Retina (tissue), 1 donor: Measurements from ENCODE around the gene COQ8B.
"Not testable (repeated sequence)": the region's sequence is repeated elsewhere in the genome, so short reads cannot be mapped to it uniquely, and the experiment has no call there.

Experiments used
- DNase-seq: peaks from one replicate; pipeline ENCODE4 v3.0.0-alpha.2; 2016

COQ8B gene

DNA sequence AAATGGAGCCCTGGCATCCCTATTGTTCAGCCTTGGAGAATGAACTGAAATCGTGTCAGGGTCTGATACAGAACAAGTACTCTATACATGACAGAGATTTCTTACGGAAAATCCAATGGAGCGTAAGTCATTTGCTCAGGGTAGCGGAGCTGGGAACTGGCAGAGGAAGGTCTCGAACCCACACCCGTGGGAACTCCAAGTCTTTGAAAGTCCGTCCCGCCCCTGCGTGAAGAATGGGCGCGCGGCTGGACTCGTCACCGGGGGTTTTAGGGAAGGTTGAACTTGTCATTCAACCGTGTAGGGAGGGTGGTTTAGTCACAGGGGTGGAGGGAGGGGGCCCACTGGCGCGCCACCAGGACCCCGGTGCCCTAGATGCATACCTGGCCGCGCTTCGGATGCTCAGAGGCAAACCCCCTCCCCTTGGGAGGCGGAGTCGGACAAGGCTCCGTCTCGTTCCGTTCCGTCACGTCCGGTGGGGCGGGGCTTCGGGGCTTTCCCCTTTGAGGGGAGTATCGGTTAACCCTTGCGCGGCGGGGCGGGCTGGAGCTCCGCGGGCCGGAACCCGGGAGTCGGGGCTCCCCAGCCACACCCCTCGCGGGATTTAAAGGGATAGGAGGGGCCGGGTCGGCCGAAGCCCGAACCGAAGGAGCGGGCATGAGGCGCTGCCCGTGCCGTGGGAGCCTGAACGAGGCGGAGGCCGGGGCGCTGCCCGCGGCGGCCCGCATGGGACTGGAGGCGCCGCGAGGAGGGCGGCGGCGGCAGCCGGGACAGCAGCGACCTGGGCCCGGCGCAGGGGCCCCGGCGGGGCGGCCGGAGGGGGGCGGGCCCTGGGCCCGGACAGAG is at the start of gene COQ8B, which contains the start of gene ITPKC:
COQ8B (minus strand) TSS at position 405 of the 843 bp plus-strand sequence. CDS start 2,254 bp downstream, outside the sequence.
ITPKC (plus strand) TSS at position 631 of the 843 bp plus-strand sequence; CDS start at position 655, 24 bp downstream.
- DNase-seq: peak; percentile 98

DNA sequence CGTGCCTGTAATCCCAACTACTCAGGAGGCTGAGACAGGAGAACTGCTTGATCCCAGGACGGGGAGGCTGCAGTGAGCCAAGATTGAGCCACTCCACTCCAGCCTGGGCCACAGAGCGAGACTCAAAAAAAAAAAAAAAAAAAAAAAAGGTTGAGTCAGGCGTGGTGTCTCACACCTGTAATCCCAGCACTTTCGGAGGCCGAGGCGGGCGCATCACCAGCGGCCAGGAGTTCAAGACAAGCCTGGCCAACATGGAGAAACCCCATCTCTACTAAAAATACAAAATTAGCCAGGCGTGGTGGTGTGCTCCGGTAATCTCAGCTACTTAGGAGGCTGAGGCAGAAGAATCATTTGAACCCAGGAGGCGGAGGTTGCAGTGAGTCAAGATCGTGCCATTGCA is 49.7 kb upstream of the COQ8B start:
- DNase-seq: not testable (repeated sequence)

DNA sequence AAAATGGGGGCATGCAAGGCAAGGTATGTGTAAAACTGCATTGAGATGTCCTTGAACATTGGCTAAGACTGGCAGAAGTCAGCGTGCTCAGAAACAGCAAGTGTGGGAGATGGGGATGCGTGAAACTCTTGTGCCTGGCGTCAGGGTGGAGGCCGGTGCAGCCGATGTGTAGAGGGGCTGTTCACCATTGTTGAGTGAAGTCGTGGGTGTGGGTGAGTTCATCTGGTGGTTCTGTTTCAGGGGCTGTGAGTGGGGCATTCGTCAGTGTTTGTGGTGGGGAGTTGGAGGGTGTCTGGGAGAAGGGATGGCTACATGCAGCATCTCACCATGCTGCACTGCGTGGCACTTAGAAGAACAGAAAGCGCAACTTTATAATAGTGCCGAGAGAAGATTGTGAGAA is 47.3 kb upstream of the COQ8B start:
- no peak for DNase-seq

DNA sequence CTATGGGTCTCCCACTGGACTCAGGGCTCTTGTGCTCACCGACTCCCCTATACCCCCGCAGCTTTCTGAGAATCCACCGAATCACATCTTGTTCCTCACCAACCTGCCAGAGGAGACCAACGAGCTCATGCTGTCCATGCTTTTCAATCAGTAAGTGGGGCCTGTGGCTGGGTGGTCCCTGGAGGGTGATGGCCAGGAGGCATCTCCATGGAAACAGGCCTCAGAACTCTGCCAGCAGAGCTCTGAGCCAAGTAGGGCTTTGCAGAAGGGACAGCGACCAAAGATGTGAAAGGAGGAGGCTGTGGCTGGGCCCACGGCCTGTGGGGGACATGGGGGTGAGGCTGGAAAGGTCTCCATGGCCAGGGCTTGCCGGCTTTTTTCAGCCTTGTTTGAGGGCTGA is 46.8 kb upstream of the COQ8B start:
- no peak for DNase-seq

DNA sequence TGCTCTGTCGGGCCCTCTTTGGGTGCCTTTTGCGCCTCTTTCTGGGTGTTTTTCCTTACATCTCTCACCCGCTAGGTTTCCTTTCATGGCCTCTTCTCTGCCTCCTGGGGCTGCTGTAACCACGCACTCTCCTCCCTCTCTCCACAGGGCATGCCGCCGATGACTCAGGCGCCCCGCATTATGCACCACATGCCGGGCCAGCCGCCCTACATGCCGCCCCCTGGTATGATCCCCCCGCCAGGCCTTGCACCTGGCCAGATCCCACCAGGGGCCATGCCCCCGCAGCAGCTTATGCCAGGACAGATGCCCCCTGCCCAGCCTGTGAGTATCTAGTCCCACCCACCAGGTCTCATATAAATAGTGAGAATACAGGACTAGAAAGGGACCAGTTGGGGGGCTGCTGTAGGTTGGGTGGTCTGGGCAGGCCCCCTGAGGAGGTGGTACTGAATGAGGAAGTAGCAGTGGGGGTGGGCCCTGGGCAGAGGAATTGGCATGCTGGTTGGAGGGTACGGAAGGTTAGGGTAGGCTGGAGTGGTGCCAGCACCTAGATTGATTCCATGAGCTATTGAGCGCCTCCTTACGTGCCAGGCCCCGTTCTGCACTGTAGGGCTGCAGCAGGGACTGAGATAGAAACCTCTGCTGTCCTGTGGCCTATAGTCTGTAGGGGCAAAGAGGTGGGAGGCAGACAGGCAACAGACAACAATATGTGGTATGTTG is 46.2 kb upstream of the COQ8B start:
- DNase-seq: no peak

DNA sequence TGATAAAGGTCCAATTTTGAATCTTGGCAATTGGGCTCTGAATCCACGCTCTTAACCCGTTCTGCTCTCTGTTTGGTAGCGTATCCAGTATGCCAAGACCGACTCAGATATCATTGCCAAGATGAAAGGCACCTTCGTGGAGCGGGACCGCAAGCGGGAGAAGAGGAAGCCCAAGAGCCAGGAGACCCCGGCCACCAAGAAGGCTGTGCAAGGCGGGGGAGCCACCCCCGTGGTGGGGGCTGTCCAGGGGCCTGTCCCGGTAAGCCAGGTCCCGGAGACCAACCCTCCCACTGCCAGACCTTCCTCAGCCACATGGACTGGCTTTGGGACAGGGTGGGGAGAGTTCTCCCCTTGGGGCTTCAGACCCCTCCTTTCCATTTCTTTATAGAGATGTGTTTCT is 42.7 kb upstream of the COQ8B start:
- DNase-seq: no peak

DNA sequence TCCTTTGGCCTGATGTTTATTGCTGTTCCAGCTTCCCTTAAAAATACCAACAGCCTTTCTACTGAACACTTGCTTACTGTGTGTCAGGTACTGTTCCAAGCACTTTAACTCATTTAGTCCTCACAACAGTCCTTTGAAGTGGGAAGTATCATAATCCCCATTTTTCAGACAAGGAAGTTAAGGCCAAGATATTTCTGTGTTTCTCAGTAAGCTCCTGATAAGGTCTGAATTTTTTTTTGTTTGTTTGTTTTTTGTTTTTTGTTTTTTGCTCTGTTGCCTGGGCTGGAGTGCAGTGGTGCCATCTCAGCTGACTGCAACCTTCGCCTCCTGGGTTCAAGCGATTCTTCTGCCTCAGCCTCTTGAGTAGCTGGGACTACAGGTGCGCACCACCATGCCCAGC is 41.8 kb upstream of the COQ8B start:
- DNase-seq: no peak

DNA sequence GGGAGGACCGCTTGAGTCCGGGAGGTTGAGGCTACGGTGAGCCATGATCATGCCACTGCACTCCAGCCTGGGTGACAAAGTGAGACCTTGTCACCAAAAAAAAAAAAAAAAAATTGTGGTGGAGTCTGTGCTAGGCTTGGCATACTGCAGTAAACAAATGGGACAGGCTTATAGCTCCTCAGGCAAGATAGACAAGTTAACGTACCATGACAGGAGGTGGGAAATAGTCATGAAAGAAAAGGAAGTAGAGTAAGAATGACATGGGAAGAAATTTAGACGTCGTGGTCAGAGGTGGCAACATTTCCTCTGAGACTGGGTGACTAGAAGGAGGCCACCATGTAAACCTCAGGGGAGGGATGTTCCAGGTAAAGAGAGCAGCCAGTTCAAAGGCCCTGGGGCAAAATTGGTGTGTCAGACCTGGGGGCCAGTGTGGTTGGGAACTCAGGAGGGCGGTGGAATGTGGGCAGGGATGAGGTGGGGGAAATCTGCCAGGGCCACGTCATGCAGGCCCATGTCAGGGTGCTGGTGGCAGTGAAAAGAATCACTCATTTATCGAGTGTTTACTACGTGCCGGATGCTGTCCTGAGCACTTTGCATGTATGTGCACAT is 39.9 kb upstream of the COQ8B start:
- DNase-seq: no peak

DNA sequence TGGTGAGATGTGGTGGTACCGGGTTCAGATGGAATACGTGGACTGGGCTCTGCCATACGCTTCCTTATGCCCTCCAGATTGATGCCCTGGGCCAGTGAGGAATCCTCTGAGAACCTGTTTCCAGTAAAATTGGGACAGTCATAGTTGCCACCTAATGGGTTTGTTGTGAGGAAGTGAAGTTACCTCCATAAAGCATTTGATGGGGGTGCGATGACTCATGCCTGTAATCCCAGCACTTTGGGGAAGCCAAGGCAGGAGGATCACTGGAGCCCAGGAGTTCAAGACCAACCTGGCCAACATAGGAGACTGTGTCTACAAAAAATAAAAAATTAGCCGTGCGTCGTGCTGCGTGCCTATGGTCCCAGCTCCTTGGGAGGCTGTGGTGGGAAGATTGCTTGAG is 39.1 kb upstream of the COQ8B start:
- DNase-seq: no peak

DNA sequence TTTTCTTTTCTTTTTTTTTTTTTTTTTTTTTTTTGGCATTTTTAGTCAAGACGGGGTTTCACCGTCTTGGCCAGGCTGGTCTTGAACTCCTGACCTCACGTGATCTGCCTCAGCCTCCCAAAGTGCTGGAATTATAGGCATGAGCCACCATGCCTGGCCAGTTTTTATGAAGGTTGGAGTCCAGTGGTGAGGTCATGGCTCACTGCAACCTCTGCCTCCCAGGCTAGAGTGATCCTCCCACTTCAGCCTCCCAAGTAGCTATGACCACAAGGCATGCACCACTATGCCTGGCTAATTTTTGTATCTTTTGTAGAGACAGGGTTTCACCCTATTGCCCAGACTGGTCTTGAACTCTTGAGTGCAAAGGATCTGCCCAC is 38.5 kb upstream of the COQ8B start:
- DNase-seq: no peak

DNA sequence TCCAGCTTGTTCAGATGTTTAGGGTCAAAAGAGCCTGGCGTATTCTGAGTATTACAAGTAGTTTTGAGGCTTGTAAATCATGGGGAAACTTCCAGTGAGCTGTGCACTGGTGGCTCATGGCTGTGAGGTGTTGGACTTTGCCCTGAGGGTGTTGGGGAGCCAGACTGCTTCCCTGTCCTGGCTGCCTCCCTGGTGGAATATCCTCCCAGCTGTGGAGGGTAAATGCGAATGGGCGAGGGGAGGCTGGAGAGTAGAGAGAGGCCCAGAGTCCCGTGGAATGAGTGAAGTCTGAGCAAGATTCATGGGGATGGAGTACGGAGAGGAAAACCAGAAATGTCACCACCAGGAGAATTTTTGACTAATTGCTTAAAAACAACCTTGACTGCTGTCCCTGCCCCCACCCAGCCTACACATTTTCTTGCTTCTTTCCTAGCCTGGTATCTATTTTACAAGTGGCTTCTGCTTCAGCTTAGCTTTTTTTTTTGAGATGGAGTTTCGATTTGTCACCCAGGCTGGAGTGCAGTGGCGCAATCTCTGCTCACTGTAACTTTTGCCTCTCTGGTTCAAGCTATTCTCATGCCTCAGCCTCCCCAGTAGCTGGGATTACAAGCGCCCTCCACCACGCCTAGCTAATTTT is 38.0 kb upstream of the COQ8B start:
- DNase-seq: no peak

DNA sequence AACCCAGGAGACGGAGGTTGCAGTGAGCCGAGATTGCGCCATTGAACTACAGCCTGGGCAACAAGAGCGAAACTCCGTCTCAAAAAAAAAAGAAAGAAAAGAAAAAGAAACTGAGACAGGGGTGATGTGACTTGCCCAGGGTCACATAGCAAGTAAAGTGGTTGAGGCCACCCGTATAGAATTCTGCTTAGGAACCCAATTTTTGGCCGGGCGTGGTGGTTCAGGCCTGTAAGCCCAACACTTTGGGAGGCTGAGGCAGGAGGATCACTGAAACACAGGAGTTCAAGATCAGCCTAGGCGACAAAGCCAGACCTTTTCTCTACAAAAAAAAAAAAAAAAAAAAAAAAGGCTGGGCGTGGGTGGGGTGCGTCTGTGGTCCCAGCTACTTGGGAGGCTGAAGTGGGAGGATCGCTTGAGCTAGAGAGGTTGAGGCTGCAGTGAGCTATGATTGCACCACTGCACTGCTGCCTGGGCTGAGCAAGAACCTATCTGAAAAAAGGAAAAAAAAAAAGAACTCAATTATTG is 35.6 kb upstream of the COQ8B start:
- DNase-seq: no peak

DNA sequence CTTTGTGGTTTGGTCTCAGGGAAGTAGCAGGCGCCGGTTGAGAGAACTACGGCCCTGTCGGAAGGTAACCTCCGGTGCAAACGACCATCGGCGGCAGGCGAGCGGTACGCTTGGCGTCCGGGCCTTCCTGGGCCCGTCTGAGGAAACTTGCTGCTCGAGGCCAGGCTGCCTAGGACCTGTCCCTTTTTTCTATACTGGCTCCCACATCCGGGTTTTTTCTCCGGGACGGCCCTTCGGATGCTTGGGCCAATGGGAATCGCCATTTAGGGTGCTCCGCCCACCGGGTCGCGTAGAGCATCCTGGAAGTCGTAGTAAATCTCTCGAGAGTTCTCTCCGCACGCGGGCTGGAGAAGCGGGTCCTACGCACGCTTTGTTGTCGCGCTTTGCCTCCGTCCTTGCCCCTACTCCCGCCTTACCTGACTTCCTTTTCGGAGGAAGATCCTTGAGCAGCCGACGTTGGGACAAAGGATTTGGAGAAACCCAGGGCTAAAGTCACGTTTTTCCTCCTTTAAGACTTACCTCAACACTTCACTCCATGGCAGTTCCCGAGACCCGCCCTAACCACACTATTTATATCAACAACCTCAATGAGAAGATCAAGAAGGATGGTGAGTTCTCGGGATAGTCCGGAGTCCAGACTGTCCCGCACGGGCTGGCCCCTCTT is 34.3 kb upstream of the COQ8B start, which contains the start of gene SNRPA:
SNRPA (plus strand) TSS at position 330 of the 664 bp plus-strand sequence; CDS start at position 536, 206 bp downstream.
- no peak for DNase-seq

DNA sequence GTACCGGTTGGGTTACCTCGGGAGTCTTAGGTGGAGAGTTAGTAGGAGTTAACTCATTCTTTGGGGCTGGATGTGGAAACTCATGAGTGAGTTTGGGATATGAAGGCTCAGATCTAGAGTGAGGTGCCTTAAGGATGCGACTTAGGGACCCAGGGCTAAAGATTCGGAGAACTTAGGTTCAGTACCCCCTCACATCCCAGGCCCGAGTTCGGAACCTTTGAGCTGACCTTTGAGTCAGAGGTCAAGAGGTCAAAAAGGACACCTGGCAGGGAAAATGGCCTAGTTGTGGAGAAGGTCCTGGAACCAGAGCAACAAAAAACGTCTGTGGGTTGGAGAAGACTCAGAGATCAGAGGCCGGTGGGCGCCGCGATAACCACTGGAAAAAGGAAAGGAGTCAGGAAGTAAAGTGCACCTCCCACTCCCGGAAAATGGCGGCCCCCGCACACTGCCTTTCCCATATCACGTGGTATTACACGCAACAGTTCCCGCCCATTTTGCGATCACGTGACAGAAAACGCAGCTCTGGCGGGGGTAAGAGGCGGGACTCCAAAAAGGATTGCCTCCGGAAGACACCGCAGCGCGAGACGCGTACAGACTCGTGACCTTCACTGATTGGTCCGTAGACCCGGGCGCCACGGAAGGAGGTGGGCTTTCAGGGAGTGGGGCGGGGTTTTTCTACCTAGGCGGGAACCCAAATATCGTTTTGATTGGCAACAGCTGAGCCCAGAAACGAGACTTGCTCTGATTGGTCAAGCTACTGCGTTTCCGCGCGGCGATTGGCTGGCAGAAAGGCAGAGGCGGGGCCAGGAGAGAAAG is 33.6 kb upstream of the COQ8B start, which contains the start of gene ACTMAP:
ACTMAP (minus strand) TSS at position 420 of the 816 bp plus-strand sequence. CDS start 674 bp downstream, outside the sequence.
- DNase-seq: peak; percentile 100

DNA sequence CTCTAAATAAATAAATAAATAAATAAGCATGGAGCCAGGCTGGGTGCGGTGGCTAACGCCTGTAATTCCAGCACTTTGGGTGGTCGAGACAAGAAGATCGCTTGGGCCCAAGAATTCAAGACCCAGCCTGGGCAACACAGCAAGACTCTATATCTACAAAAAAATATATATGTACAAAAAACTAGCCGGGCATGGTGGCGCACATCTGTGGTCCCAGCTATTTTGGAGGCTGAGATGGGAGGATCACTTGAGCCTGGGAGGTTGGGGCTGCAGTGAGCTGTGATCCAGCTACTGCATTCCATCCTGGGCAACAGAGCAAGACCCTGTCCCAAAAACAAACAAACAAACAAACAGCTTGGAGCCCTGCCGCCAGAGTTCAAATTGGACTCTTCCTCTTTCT is 30.9 kb upstream of the COQ8B start:
- no peak for DNase-seq

DNA sequence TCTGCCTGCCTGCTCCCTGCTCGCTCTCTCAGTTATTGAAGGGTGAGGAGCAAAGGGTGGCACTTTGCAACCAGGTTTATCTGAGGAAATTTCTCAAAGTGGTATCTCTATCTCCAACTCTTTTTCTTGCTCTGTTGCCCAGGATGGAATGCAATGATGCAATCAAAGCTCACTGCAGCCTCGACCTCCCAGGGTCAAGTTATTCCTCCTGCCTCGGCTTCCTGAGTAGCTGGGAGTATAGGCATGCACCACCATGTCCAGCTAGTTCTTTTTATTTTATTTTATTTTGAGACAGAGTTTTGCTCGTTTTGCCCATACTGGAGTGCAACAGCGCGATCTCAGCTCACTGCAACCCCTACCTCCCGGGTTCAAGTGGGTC is 28.7 kb upstream of the COQ8B start:
- DNase-seq: no peak

DNA sequence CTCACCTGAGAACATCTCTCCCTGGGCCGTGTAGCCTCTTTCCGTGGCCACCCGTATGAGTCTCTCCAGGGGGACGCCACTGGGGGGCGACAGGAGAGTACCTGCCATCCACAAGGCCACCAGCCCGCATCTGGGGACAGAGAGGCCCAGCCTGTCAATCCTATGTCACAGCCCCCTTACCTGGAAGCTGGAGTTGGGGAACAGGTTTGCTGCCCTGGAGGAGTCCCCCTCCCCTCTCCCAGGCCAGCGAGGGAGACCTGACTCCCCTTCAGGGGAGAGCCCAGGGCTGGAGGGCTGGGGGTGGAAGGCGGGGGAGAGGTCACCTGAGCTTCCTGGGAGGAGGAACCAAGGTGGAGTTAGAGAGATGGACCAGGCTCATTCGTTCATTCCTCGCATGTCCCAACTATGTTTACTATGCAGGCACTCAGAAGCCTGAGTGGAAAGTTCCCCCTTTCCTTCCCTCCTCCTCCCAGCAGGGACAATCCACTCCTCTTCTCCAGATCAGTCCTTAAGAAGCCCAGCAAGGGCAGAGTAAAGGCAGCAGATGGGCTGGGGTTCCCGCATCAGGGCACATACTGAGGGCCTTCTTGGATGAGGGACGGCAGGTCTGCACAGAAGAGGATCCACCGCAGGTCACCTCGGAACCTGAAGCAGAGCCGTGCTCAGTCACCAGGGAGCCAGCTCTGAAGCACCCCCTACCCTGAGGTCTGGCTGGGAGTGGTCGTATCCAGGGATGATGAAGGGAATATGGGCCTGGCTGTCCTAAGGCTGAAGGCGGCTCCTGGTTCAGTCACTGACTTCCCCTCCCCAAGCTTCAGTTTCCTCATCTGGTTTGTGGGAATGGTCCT is 28.1 kb upstream of the COQ8B start:
- DNase-seq: no peak

DNA sequence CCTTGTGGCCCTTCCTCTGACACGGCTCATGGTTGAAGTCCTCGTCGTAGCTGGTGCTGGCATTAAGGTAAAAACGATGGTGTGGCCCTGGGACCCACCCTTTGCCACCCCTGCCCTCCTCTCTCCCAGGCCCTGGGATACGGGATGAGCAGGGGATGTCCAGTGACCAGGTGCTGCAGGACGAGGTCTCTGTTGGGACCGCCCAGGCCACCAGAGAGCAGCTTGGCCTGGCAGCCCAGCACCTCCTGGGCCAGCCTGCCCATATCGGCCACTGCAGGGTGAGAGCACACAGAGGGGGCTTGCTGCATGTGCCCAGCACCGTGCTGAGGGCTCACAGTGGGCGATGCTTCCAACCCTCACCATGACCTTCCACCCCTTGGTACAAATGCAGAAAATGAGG is 27.2 kb upstream of the COQ8B start:
- no peak for DNase-seq

DNA sequence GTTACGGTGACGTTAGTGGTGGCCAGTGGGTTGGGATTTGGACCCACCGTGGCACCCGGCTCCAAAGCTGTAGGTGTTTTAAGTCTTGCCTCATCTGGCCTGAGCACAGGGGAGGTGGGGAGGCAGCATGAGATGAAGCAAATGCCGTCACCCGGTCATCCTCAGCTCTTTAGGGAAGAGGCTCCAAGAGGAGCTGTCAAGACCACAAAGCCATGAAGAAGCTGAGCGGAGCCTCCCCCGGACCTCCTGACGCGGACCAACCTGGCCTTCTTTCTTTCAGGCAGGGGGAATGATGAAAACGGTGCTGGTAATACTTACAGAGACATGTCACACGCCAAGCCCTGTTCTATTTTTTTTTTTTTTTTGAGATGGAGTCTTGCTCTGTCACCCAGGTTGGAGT is 26.2 kb upstream of the COQ8B start:
- DNase-seq: no peak

DNA sequence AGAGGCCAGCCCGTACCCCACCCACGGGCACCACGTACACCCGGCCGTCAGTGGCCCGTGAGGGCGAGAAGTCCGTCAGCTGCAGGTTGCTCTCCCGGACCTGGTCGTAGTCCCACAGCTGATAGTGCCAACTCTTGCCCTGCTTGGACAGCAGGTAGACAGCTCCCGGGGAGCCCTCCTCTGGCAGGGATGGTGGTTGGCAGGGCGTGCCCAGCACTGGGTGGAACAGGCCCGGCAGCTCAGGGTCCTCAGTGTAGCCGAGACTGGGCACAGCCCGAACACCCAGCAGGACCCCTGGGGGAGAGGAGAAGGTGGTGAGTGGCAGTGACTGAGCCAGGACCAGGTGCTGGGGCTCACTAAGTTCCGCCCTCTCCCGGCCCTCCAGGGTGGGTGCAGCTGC is 25.8 kb upstream of the COQ8B start:
- no peak for DNase-seq
